Peyer's patch (tissue), 4 donors: ENCODE measurements around the gene SLC49A3. TPM values are rescaled to one million over a fixed set of nuclear protein-coding genes. Genes with fewer than 3 reads are reported as not detected.

ENCODE experiments used
- DNase-seq, 3 donors: peaks; one replicate each; pipeline ENCODE4 v3.0.0-alpha.2; 2017 to 2019
- H3K27ac ChIP-seq, 4 donors: fragments of 200-600 bp; sonication (generic); one replicate each; pipeline ENCODE4 v1.5.1; 2016 to 2019
- H3K27me3 ChIP-seq, 2 donors: fragments of 200-600 bp; sonication (generic); one replicate each; pipeline ENCODE4 v1.5.1; 2019
- H3K36me3 ChIP-seq, 3 donors: fragments of 200-600 bp; sonication (generic); one replicate each; pipeline ENCODE4 v1.5.1; 2016 to 2019
- H3K4me1 ChIP-seq, 4 donors: fragments of 200-600 bp; sonication (generic); one replicate each; pipeline ENCODE4 v1.5.1; 2016 to 2019
- H3K4me3 ChIP-seq, 4 donors: fragments of 200-600 bp; sonication (generic); 1 replicate in 3 of 4; 2 replicates in 1 of 4; pipeline ENCODE4 v1.5.1; 2016 to 2019; ENCODE audit warnings: mild to moderate bottlenecking in 1 of 4
- H3K9me3 ChIP-seq, 4 donors: fragments of 200-600 bp; sonication (generic); one replicate each; pipeline ENCODE4 v1.5.1; 2016 to 2019; ENCODE audit warnings: mild to moderate bottlenecking in 1 of 4
- CTCF ChIP-seq, 6 experiments: fragments of 450-650 bp in 4 of 6; fragments of 200-600 bp in 2 of 6; sonication (generic) in 1 of 6; IDR thresholded peaks; one replicate each; pipeline ENCODE4 v1.5.1; 2017 to 2019; ENCODE audit warnings: antibody characterized with exemption in 6 of 6, mild to moderate bottlenecking in 3 of 6, moderate library complexity in 1 of 6
- POLR2A ChIP-seq, 2 donors: fragments of 450-650 bp; IDR thresholded peaks; one replicate each; pipeline ENCODE4 v1.5.1; 2017; ENCODE audit warnings: antibody characterized with exemption in 2 of 2, mild to moderate bottlenecking in 2 of 2, moderate library complexity in 2 of 2
- total RNA-seq, 4 donors: library from RNA; depleted of rRNA; stranded (reverse); fragments of >200 nt; gene quantifications; one replicate each; pipeline ENCODE4 v1.1.0, GENCODE V29; 2016

Gene SLC49A3
- total RNA-seq, 4 donors from 2014 or later = 4.1 to 13.3 (median 9.4) TPM

GRCh38 chr4:678331-679103, 10.4 kb downstream of the SLC49A3 start:
- no peaks in the 10 kb centered on the region for H3K9me3 ChIP-seq
- no peaks in the 10 kb centered on the region for H3K36me3 ChIP-seq
- no peak for TF ChIP-seq CTCF (IDR thresholded peaks at IDR 0.05)
- no peak for TF ChIP-seq POLR2A (IDR thresholded peaks at IDR 0.05)
- peaks cover 8 to 59% (median 20%) of the 10 kb centered on the region in 4 donors for H3K4me1 ChIP-seq
- H3K27ac ChIP-seq = no peak overlapping the region
- H3K27me3 ChIP-seq = no peaks in the 10 kb centered on the region
- H3K4me3 ChIP-seq = no peak overlapping the region
- no peak for DNase-seq

- no peak for TF ChIP-seq POLR2A (IDR thresholded peaks at IDR 0.05)
- TF ChIP-seq CTCF (IDR thresholded peaks at IDR 0.05) = no peak
- Histone ChIP-seq H3K9me3 (no peaks in the 10 kb centered on the region), H3K4me3 (no peak overlapping the region), H3K27me3 (no peaks in the 10 kb centered on the region), H3K36me3 (peaks cover 0 to 4% (median 0%) of the 10 kb centered on the region in 3 donors), H3K4me1 (peaks cover 10 to 57% (median 25%) of the 10 kb centered on the region in 4 donors), H3K27ac (no peak overlapping the region)
- peak in 1 of 3 donors; percentile 91 for DNase-seq
Observed at GRCh38 chr4:677431-678293, 11.3 kb downstream of the SLC49A3 start.

- Histone ChIP-seq H3K4me1 (peaks cover 2 to 52% (median 24%) of the 10 kb centered on the region in 4 donors), H3K4me3 (no peak overlapping the region), H3K9me3 (no peaks in the 10 kb centered on the region), H3K36me3 (peaks cover 0 to 12% (median 0%) of the 10 kb centered on the region in 3 donors), H3K27me3 (no peaks in the 10 kb centered on the region), H3K27ac (peak overlapping the region in 1 of 4 donors; percentile 99)
- peak in 1 of 3 donors; percentile 75 for DNase-seq
- TF ChIP-seq POLR2A (IDR thresholded peaks at IDR 0.05) (no peak), CTCF (IDR thresholded peaks at IDR 0.05) (no peak)
Observed at GRCh38 chr4:676871-677235, 12.1 kb downstream of the SLC49A3 start.

GRCh38 chr4:675980-676870, 12.7 kb downstream of the SLC49A3 start:
- no peak for TF ChIP-seq CTCF (IDR thresholded peaks at IDR 0.05)
- no peak for TF ChIP-seq POLR2A (IDR thresholded peaks at IDR 0.05)
- Histone ChIP-seq H3K4me3 (no peak overlapping the region), H3K27me3 (no peaks in the 10 kb centered on the region), H3K27ac (peak overlapping the region in 1 of 4 donors; percentile 99), H3K9me3 (no peaks in the 10 kb centered on the region), H3K4me1 (peaks cover 0 to 49% (median 23%) of the 10 kb centered on the region in 4 donors), H3K36me3 (peaks cover 0 to 18% (median 0%) of the 10 kb centered on the region in 3 donors)
- DNase-seq = no peak
